Gastroesophageal sphincter (tissue), 3 donors: ENCODE results near the gene THSD4.

Experiments
- EP300 ChIP-seq: sonication (generic); formaldehyde crosslinking; IDR thresholded peaks from one replicate; pipeline ENCODE4 v1.6.1; 2017; ENCODE audit warnings: antibody characterized with exemption, mild to moderate bottlenecking
- POLR2AphosphoS5 ChIP-seq: sonication (generic); formaldehyde crosslinking; IDR thresholded peaks from one replicate; pipeline ENCODE4 v1.6.1; 2017; ENCODE audit warnings: antibody characterized with exemption
- TF ChIP-seq, protein P1 (sequence below), 4 experiments: fragments of 200-600 bp in 2 of 4; fragments of 450-650 bp in 2 of 4; sonication (generic) in 1 of 4; IDR thresholded peaks; one replicate each; pipeline ENCODE4 v1.5.1; 2017 to 2019; ENCODE audit warnings: antibody characterized with exemption in 4 of 4, mild to moderate bottlenecking in 2 of 4, moderate library complexity in 2 of 4

DNA sequence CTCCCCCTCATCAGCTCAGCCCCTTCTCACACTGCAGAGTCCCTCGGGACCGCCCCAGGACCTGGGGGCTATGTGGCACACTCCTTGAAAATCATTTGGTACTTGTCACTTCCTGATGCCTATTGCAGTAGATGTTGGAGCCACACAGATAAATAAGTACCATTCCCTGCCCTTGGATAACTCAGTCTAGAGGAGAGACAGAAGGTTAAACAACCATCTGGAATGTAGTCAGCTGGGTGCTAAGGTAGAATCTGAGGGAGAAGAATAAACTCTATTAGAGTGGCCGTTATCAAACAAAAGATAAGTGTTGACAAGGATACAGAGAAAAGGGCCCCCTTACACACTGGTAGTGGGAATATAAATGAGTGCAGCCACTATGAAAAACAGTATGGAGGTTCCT lies 582.8 kb downstream of the THSD4 start:
- TF ChIP-seq, protein P1, sequence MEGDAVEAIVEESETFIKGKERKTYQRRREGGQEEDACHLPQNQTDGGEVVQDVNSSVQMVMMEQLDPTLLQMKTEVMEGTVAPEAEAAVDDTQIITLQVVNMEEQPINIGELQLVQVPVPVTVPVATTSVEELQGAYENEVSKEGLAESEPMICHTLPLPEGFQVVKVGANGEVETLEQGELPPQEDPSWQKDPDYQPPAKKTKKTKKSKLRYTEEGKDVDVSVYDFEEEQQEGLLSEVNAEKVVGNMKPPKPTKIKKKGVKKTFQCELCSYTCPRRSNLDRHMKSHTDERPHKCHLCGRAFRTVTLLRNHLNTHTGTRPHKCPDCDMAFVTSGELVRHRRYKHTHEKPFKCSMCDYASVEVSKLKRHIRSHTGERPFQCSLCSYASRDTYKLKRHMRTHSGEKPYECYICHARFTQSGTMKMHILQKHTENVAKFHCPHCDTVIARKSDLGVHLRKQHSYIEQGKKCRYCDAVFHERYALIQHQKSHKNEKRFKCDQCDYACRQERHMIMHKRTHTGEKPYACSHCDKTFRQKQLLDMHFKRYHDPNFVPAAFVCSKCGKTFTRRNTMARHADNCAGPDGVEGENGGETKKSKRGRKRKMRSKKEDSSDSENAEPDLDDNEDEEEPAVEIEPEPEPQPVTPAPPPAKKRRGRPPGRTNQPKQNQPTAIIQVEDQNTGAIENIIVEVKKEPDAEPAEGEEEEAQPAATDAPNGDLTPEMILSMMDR (IDR thresholded peaks at IDR 0.05): no peak
- TF ChIP-seq POLR2AphosphoS5: no peak
- no peak for TF ChIP-seq EP300
